Measurements from ENCODE around the gene RALGPS2.

The RALGPS2 gene

DNA sequence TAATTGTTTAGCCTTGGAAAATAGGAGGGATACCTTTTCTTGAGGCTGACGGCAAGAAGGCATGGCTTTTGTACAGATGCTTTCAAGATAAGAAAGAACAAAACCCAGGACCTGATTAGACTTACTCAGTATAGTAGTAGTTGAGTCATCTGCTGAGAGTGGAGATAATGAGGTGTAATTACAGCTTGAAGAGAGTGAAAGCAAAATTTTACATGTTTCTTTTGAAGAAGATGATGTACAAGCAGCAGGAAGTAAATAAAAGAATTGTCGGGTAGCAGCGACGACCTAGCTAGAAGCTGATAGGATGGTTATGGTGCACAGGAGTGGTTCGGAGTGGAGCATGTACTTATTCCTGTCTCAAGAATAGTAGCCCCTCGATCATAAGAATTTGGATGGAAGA is 139.3 kb downstream of the RALGPS2 start:
- no peak for DNase-seq (ENCODE audit: low read depth)

GRCh38 chr1:178867670-178868069 is 142.6 kb downstream of the RALGPS2 start:
- DNase-seq (ENCODE audit: low read depth), result no peak

GRCh38 chr1:178868706-178869105 is 143.7 kb downstream of the RALGPS2 start:
- DNase-seq (ENCODE audit: low read depth), result no peak

- no peak for DNase-seq (ENCODE audit: low read depth)
Observed at GRCh38 chr1:178869119-178869697, 144.2 kb downstream of the RALGPS2 start.

- no peak for DNase-seq (ENCODE audit: low read depth)
Observed at GRCh38 chr1:178870221-178870620, 145.2 kb downstream of the RALGPS2 start.

DNA sequence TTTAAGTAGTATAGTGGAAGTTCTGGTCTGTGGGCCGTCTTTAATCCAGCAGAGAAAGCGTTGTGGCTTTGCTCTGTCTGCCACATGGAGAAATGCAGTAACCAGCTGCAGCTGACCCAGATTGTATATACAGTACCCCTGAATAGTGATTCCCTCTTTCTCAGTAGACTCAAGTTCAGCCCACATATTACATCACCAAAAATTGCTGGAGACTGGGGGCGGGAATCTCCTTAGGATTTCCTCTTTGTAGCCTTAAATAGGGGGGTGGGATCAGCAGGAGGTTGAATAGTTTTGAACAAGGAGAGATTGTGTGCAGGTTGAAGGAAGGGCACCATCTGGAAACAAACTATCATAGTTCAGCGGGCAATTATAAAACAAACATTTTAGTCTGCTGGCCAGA is 145.9 kb downstream of the RALGPS2 start, which contains the start of gene ANGPTL1:
TSS of gene ANGPTL1 (minus strand) at position 134 of the 400 bp plus-strand sequence. CDS start 5,301 bp downstream, outside the sequence.
- DNase-seq (ENCODE audit: low read depth), result no peak

DNA sequence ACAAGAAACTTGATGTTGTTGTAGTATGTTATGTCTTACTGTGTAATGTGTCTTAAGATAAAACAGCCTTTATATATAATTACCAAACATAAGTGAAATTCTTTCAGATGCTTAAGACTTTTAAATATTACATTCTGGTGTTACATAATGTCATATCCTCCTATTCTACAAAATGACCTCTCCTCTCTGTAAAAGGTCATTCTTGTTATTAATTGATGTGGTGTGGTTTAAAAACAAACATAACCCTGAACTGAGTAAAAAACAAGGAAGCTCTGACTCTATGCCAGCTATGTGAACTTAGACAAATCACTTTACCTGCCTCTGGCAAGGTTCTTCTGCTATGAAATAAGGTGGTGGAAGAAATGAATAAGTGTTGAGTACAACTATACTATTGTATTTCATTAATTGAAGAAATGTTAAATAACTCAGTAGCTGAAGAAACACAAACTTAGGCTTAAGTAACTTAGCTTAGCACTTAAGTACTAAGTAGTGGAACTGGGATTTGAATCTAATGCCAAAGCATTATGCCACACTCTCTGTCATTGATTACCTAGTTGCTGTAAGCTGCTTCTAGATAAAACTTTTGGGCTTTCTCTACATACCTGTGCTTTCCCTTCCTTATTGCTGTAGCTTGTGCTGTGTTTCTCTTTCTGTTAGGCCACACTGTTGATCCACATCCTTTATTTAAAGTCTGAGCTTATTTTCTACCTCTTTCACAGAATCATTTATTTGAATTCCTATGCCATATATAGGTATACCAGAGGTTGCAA is 146.7 kb downstream of the RALGPS2 start:
- DNase-seq (ENCODE audit: low read depth), result no peak

DNA sequence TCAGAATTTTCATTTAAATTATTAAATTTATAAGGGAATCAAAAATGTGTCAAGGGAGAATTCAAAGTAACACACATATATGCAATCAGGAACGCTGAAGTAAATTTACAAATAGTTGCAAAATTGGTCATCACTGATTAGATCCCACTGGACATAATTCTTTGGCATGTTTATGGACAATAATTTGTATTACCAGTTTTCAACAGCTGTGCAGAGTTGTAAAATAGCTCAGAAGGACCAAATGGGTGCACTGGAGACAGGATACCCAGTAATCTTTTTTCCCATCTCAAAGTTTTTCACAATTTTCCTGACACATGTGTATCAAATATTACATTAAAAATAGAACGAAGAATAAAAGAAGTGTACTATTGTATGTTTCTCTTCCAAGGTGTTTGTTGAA is 149.9 kb downstream of the RALGPS2 start:
- no peak for DNase-seq (ENCODE audit: low read depth)

- DNase-seq (ENCODE audit: low read depth), result no peak
Observed at GRCh38 chr1:178875936-178876335, 150.9 kb downstream of the RALGPS2 start.

GRCh38 chr1:178877896-178878295 is 152.9 kb downstream of the RALGPS2 start:
- no peak for DNase-seq (ENCODE audit: low read depth)

DNA sequence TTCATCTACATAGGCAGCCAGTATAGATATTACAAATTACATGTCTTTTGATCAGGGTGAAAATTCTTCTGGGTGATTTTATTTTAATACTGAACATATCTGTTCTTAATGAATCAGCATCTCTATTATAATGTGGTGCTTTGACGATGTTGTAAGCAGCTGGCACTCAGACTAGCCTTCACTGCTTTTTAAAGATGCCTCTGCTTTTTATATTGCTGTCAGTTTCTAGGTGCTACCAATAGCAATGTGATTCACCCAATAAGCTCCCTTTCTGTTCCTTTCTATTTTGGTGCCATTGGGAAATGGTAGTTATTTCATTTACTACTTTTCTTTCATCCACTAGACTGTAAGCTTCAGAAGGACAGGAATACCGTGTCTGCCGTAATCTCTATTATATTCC is 156.9 kb downstream of the RALGPS2 start:
- DNase-seq (ENCODE audit: low read depth), result no peak

DNA sequence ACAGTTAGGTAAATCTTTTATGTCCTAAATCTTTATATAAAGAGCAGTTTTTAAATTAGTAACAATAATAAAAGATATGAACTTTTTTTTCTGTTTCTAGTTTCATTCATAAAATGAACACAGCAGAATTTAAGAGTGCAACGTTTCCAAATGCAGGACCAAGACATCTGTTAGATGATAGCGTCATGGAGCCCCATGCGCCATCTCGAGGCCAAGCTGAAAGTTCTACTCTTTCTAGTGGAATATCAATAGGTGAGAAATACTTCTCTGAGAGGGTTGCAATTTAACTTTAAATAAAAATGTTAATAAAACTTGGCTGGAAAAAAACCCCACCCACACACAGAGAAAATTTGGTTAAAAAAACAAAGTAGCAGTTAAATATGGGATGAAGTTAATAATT is 160.8 kb downstream of the RALGPS2 start:
- no peak for DNase-seq (ENCODE audit: low read depth)

GRCh38 chr1:178886551-178886950 is 161.5 kb downstream of the RALGPS2 start:
- no peak for DNase-seq (ENCODE audit: low read depth)

GRCh38 chr1:178895928-178896327 is 170.9 kb downstream of the RALGPS2 start:
- no peak for DNase-seq (ENCODE audit: low read depth)

DNA sequence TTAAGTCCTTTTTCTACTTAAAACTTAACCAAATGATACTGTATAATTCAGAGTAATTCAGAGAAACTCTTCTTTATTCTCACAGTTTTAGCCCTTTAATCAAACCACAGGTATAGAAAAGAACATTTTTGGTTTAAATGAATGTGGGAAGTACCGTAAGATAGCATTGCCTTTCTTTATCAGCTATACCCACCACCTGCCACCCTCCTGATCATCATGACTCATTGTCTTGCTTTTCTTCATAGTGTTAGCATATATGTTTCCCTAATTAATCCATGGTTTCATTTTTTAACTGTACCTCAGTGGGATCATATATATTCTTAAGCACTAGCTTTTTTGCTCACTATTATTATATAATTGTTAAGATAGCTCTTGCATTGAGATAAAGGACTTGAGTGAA is 173.4 kb downstream of the RALGPS2 start:
- DNase-seq (ENCODE audit: low read depth), result no peak

DNA sequence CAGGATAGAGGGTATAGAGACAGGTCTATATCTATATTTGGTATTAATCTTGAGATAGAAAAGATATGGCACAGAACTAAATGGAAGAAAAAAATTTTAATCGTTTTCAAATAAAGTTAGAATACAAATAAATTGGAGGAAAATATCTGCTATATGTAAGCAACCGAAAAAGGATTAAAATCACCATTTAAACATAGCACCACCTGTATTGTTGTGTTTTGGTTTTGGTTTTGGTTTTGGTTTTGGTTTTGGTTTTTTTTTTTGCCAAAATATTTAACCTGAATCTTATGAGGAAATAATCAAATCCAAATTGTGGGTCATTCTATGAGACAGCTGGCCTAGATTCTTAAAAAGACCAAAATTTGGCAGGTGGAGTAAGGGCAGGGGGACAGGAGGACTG is 174.4 kb downstream of the RALGPS2 start:
- no peak for DNase-seq (ENCODE audit: low read depth)

- DNase-seq (ENCODE audit: low read depth), result no peak
Observed at GRCh38 chr1:178901482-178902125, 176.6 kb downstream of the RALGPS2 start.

- DNase-seq (ENCODE audit: low read depth), result no peak
Observed at GRCh38 chr1:178908358-178908757, 183.3 kb downstream of the RALGPS2 start.

GRCh38 chr1:178910023-178910422 is 185.0 kb downstream of the RALGPS2 start:
- no peak for DNase-seq (ENCODE audit: low read depth)

GRCh38 chr1:178912597-178912996 is 187.6 kb downstream of the RALGPS2 start:
- DNase-seq (ENCODE audit: low read depth), result no peak

DNA sequence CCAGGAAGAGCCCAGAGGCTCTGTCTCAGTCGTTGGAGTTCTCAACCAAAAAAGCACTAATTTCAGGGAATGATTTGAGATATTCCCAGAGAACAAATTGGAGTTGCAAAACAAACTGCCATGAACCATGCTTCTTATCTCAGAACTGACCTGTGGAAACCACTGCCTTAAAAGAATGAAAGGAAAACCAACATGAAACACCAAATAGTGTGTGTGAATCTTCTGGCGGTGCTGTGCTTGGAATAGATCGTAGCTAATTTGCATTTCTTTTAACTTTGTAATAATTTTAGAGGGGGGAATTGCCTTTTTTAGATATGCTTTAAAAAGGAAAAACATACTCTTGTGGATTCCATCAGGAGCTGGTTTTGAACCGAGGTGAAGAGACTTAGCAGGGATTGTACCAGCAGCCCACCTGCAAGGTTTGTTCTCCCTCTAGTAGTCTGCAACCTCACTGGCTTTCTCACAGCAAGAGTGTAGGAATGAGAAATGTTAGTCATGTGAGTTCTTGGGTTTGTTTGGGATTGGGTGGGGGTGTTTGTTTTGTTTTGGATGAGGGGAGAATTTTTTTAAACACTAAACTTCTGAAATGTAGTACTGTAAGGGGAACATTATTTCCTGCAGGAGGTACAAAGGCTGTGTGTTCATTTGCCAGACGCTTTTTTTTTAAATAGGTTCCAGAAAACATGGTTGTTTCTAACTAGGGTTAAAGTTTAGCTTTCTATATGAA is 191.6 kb downstream of the RALGPS2 start:
- no peak for DNase-seq (ENCODE audit: low read depth)

GRCh38 chr1:178918308-178918707 is 193.3 kb downstream of the RALGPS2 start:
- DNase-seq (ENCODE audit: low read depth), result no peak

GRCh38 chr1:178918955-178919354 is 193.9 kb downstream of the RALGPS2 start:
- DNase-seq (ENCODE audit: low read depth), result no peak

Data from activated T-helper 9 cell treated with anti-CD3 and anti-CD28 coated beads, Interleukin-2, amount 50 U/mL, for 16 hours (primary cell).